T-helper 1 cell (primary cell): Measurements from ENCODE around the gene ACRBP.

Experiments used
- DNase-seq, 5 donors: peaks; one replicate each; pipeline ENCODE4 v3.0.0-alpha.2; 2012 to 2020
- total RNA-seq, 4 donors: gene quantifications; one replicate each; lab custom pipeline; 2026; lab: John Stamatoyannopoulos, UW

ACRBP gene
- 0.59 to 1.3 (median 0.86) reads per million in 4 donors for total RNA-seq

DNA sequence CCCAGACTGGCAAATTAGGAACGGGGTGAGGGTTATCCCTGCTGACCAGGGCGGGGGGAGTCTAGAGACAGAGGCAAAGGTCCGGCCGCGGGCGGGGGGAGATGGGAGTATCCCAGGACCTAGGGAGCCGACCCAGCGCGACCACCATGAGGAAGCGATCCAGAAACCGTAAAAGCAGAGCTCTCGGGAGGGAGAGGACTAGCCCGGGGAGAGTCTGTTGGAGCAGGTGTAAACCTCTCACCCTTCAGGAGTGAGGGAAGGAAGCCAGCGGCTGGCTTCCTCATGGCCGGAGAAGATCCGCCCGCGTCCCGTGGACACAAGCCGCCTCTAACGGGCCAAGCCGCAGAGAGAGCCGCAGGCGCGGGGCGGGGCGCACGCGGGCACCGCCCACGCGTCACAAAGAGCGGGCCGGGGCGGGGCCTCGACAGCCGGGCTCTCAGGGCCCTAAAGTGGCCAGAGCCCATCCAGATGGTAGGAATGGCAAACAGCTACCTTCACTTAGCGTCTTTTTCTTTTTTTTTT lies at the start of gene ACRBP:
Gene ACRBP (minus strand): TSS at position 350 of the 522 bp plus-strand sequence. CDS start 66 bp downstream, at position 284.
- peak in 2 of 5 donors; percentile 22 to 37 for DNase-seq

GRCh38 chr12:6695313-6696045 lies 48.2 kb upstream of the ACRBP start:
- no peak for DNase-seq

DNA sequence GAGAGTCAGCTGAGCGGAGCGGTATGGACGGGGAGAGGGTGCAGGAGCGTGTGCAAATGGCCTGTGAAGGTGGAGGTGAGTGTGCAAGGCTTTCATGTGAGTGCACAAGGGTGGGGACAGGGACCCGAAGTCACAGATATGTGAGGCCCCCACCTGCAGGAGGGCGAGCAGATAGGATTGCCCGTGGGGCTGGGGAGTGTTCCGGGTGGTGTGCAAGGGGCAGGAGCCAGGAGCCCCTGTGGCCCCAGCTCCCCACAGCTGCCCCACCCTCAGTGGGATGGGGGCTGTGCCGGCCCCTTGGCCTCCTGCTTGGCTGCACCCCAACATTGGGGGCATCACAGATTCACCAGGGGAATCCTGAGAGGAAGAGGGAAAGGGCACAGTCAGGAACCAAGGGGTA lies 47.5 kb upstream of the ACRBP start:
- no peak for DNase-seq

- DNase-seq, result no peak
Observed at GRCh38 chr12:6693832-6694355, 46.7 kb upstream of the ACRBP start.

DNA sequence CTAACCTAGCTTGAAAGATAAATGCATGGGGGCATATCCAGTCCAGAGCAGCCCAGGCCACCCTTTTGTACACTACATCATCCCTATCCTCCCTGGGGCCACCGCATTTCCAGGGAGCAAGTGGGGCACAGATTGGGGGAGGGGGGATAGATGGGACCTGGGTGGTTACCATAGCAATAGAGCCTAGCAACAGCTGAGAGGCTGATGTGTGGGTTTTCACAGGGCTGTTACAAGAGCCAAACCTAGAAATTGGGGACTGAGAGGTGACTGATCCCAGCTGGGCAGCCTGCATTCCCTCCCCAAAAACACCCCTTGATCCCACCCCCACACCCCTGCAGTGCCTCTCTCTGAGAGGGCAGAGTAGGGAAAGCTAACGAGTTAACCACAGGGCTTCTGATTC lies 45.7 kb upstream of the ACRBP start:
- DNase-seq, result no peak

- DNase-seq, result no peak
Observed at GRCh38 chr12:6691473-6691872, 44.2 kb upstream of the ACRBP start.

DNA sequence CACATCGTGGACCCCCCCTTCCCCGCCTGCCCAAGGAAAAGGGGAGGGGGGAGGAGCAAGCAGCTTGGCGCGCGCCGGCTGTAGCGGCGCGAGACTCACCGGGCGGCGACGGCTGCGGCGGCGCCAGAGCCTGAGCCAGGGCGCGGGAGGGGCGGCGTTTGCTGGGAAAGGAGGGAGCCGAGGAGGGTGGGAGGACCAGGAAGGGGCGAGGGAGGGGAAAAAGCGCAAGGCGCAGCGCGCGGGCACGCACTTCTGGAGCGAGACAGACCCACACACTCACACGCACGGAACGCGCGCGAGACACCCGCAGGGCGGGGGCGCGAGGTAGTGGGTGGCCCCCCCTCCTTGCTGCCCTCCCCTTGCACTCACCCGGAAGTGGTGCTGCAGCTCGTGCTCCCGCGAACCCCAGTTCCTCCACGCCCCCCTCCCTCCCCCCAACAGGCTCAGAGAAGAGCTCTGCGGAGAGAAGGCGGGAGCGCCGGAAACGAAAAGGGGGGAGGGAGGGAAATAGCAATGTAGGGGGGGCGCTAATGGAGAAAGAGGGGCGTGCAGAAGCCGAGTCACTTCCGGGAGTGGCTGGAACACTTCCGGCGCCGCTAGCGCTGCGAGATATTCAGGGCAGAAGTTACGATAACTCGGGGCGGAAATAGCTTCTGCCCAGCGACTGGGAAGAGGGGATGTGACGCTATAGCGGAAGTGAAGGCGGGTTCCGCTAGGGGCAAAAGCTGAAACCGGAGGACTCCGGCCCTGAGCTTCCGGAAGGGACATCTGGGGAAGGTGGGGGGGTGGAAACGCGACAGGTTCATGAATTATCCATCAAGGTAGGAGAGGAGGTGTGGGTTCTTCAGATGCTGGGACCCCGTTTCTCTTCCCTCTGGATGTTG lies 42.0 kb upstream of the ACRBP start, which contains the start of gene ZNF384:
Gene ZNF384 (minus strand): TSS at position 377 of the 884 bp plus-strand sequence. CDS start 9,855 bp downstream, outside the sequence.
- DNase-seq, result peak; percentile 92 to 99 (median 95)

DNA sequence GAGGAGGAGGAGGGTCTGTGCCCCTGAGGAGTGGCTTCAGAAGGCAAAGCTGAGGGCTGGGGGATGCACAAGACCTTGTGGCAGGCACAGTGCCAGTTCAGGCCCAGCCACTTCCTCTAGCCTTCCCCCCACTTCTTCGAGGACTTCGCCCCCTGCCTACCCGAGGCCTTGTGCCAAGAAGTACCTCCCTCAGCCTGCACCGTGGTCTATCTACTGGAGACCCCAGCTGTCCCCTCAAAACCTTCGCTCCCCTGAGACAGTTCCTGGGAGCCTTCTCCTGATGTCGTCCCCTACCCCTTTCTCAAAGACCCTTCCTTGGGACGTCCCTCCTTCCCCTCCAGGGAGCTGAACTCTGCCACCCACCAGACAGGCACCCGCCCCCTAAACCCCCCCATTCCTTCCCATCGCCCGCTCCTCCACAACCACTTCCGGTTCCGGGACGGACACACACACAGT lies 41.3 kb upstream of the ACRBP start:
- DNase-seq, result peak in 3 of 5 donors; percentile 30 to 57 (median 33)

DNA sequence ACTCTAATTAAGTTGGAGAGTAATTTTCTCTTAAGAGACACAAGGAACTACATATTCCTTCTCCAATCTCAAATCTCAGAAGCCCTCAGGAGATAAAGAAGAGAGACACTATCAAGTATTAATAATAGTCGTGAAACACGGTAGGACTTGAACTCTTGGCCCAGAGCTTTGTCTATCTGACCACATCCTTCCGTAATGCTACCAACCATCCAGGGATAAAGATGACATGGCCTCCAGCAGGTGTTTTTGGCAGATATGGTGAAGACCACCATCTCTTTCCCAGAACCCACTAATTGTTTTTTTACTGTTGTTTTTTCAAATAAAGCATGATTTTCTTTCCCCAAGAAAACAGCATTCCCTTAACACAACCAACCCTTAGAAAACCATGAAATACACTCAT lies 38.6 kb upstream of the ACRBP start:
- DNase-seq, result no peak

GRCh38 chr12:6684609-6685008 lies 37.4 kb upstream of the ACRBP start:
- DNase-seq, result peak in 3 of 5 donors; percentile 15 to 64 (median 35)

- DNase-seq, result no peak
Observed at GRCh38 chr12:6676962-6677361, 29.7 kb upstream of the ACRBP start.

- DNase-seq, result no peak
Observed at GRCh38 chr12:6672143-6672542, 24.9 kb upstream of the ACRBP start.

- no peak for DNase-seq
Observed at GRCh38 chr12:6667559-6668210, 20.5 kb upstream of the ACRBP start.

DNA sequence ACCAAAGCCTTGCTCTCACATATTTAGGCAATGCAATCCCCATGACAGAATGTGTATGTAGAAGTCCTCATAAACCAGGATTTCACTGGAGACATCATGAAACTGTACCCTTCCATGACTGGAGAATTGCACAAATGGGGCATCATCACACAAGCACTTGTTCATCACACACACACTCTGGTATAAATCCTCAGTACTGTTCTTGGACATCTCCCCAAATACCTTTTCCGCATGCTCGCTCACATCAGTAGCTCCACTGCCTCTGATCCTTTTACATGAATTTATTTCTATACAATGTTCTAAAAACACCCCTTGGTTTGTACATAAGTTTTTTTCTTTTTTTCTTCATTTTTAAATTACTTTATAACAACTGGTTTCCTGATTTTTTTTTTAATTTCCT lies 19.0 kb upstream of the ACRBP start:
- DNase-seq, result no peak

- DNase-seq, result no peak
Observed at GRCh38 chr12:6664902-6665301, 17.7 kb upstream of the ACRBP start.

DNA sequence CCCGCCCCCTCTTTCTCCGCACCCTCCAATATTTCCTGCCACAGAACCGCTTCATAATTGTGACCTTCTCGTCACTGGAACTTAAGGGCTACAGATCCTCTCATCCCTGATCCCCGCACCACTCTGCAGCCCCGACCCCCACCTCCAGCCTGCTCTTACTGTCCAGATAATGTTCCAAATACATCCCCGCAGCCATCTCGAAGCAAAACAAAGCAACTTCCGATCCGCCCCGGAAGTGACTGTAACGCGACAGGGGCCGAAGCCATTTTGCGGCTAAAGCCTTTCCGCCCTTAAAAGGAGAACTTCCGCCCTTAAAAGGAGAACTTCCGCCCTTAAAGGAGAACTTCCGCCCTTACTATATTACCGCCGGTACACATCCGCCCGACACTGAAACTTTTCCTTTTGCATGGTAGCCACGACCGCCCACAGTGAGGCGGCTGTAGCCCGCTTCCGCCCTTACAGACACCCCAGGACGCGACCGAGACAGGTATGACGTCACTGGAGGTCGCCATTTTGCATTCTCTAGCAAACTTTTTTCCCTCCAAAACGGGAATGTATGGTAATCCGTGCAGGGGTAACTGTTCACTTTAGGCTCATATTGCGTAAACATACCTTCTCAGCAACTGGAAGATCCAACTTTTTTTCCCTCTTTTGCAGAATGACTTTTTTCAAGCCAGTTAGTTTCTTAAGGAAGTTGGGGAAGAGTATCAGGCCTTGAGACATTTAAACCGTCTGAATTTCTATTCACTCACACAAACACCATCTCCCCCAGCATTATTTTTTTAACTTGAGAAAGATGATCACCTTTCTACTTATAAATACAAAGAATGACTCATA lies 15.9 kb upstream of the ACRBP start, which contains the start of gene ING4:
Gene ING4 (minus strand): TSS at position 214 of the 837 bp plus-strand sequence. CDS start 18 bp downstream, at position 196.
- DNase-seq, result peak; percentile 90 to 100 (median 95)

GRCh38 chr12:6662602-6662905 lies 15.3 kb upstream of the ACRBP start:
- DNase-seq, result no peak

- no peak for DNase-seq
Observed at GRCh38 chr12:6653987-6654386, 6.8 kb upstream of the ACRBP start.

DNA sequence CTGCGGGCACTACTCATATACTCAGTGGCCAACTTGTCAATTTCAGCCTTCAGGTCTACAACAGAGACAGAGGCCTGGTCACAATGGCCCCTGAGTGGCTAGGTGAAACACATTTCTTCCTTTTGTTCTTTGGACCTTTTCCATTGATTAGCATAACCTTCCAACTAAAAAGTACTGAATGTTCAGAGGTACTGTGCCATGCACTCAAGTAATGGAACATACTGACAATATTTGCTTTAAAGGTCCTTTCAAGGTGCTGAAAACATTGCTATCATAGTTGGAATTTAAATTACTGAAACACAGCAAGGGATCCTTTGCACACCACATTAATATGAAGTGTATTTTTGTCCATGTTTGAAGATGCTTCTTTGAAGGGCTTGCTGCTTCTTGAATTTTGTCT lies 6.1 kb upstream of the ACRBP start:
- no peak for DNase-seq

DNA sequence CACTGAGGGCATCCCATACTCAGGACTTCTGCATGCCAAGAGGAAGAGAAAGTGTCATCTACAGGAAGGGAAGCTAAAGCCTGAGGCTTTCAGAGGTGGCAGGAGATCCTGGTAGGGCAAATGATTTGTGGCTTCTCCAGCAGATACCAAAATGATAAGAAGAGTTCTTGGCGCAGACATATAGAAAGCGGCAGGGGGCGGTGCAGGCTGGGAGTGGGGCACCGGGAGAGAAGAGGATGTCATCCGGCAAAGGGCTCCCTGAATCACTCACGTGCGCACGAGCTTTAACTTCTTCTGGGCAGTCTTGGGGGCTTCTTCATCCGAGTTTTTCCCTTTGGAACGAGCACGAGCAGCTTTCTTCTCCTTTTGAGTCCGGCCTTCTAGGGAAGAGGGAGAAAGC lies 5.2 kb upstream of the ACRBP start:
- no peak for DNase-seq

GRCh38 chr12:6650832-6651231 lies 3.6 kb upstream of the ACRBP start:
- no peak for DNase-seq
